GM18909 (cell line): ENCODE measurements around the gene COA8.
"Not testable (repeated sequence)": the region's sequence is repeated elsewhere in the genome, so short reads cannot be mapped to it uniquely, and the experiment has no call there.

Experiments
- ATAC-seq: cut with Tn5 transposase; IDR thresholded peaks from one replicate; pipeline ENCODE4 v1.9.1; 2021; ENCODE audit warnings: mild to moderate bottlenecking; ENCODE audit not compliant: unreplicated experiment, poor library complexity

Gene COA8

GRCh38 chr14:103568952-103569351 lies 6.2 kb downstream of the COA8 start:
- ATAC-seq = no peak

DNA sequence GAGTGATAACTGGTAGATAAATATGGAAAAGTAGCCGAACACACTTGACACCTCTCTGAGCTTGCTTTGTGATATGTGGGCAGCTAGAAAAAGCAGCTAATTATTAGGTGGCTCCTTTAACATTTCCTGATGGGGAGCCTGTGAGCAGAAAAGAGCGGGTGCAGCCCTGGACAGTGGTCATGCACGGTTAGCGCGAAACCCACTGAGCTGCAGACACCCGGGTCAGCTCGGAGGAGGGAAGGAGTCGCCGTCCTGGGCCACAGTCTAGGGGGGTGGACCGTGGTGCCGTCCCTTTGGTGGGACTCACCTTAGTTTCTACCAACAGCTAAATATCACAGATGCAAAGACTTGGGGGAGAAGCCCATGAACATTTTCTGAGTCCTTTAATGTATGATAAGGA lies 6.6 kb downstream of the COA8 start:
- no peak for ATAC-seq

GRCh38 chr14:103574104-103574503 lies 11.3 kb downstream of the COA8 start:
- no peak for ATAC-seq

DNA sequence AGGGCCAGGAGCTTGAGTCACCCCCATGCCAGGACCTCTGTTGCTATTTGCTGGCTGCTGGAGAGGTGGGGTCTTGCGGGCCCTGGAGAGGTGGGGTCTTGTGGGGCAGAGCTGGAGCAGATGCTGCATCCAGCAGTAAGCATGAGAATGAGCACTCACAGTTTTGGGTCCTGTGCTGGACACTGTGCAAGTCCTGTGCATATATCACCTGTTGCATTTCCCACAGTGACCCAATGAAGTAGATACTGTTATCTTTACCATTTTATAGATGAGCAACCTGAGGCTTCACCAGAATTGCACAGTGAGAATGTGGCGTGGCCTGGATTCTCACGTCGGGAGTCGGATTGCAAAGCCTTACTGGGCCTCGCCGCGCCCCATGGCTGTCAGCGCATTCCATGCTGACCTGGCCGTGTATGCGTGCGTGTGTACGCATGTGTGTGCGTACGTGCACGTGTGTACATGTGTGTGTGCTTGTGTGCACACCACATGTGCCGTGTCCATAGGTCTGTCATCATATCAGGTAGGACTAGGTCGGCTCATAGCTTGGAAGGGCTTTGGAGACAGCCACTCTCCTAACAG lies 12.0 kb downstream of the COA8 start:
- ATAC-seq = no peak

DNA sequence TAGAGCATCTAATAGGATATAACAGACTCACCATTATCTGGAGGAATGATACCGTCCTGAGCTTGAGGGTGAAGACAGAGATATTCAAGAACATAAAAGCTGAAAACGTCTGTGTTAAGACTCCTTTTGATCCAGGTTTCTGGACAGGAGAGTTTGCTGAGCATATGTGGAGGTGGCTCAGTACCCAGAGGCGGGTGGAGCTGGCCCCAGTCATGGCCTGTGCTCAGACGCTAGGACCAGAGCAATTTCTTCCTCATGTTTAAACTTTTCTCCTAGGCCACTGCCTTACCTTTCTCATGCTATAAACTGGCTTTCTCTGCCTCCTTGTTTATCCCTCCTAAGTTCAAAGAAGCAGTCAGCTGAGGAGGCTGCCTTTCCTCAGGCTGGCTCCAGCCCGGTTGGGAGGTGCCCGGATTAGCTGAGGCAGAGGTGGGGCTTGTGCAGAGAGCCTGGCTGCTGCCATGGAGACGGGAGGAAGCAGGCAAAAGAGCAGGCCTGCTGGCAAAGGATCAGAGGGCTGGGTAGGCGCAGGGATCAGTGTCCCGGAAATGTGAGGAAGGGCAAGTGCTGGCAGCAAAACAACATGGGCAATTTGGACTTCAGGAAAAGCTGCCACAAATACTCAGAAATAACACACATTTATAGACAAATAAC lies 13.7 kb downstream of the COA8 start:
- no peak for ATAC-seq

DNA sequence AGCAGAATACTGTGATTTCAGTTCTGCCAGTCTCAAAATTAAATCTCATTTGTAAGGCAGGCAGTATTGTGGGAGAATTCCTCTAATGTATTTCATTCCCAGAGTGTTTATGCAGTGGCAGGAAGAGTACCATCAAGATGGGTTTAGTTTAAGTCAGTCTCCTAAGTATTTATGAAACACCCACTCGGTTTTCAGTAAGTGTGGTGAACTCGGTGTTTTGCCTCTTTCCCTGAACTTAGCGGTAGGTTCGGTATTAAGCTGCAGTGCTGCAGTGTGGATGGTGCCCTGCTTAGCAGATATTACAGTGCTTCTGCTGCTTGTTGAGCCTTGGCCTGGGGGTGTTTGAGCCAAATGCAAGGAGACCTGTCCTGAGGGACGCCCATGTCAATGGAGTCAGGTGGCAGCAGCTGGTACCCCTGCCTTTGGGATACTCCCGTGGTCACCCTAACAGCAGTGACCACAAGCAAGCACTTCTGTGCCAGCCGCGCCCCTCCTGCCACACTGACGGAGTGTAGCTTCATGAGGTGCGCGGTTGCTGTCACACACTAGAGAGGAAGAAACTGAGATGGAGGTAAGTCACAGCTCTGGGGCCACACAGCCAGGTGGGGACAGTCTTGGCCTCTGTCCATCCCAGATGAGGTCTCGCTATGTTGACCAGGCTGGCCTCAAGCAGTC lies 15.8 kb downstream of the COA8 start:
- no peak for ATAC-seq

DNA sequence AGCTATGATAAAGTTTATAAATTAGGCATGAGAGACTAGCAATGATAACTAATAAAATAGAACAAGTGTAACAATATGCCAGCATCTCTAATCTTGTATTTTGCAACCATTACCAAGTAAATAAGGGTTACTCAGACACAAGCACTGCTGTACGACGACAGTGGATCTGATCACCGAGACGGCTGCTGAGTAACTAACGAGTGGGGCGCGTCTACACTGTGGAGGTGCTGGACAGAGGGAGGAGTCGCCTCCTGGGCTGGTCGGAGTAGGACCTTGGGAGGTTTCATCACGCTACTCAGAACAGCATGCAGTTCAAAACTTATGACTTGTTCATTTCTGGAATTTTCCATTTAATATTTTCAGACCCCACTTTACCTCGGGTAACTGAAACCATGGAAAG lies 18.4 kb downstream of the COA8 start:
- ATAC-seq = no peak

- no peak for ATAC-seq
These were observed 19.4 kb downstream of the COA8 start for GRCh38 chr14:103581954-103582703.

DNA sequence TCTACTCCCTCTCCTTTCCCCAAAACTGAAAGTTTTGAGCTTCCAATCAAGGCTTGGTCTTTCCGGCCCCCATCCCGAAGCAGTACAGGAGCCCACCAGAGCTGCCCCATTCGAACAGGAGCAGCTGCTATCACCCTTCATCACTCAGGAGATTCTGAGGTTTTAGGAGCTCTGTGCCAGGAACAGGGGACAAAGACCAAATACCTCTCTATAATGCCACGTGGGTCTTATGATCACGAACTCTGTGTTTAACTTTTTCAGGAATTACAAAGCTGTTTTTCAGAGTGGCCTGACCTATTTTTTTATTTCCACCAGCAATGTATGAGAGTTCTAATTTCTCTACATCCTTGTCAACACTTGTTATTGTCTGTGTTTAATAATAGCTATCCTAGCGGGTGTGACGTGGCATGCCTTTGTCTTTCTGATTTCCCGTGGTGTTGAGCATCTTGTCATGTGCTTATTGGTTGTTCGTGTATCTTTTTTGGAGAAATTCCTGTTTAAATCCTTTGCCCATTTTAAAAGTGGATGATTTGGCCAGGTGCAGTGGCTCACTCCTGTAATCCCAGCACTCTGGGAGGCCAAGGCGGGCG lies 21.7 kb downstream of the COA8 start:
- no peak for ATAC-seq

DNA sequence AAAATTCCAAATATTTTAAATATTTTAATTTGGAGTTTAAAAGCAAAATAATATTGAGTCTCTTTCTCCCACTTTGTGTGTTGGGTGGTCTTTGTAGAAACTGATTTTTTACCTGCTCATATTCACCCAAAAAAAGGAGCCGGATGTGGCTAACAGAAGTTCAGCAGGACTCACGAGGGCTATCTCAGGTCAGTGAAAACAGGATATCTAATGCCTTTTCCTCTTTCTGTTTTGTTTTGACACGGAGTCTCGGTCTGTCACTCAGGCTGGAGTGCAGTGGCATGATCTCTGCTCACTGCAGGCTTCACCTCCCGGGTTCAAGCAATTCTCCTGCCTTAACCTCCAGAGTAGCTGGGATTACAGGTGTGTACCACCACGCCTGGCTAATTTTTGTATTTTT lies 30.8 kb downstream of the COA8 start:
- ATAC-seq = peak; percentile 83

- no peak for ATAC-seq
These were observed 31.5 kb downstream of the COA8 start for GRCh38 chr14:103594265-103594664.

GRCh38 chr14:103597623-103598377 lies 35.0 kb downstream of the COA8 start:
- ATAC-seq = no peak

GRCh38 chr14:103600503-103600902 lies 37.7 kb downstream of the COA8 start:
- ATAC-seq = no peak

DNA sequence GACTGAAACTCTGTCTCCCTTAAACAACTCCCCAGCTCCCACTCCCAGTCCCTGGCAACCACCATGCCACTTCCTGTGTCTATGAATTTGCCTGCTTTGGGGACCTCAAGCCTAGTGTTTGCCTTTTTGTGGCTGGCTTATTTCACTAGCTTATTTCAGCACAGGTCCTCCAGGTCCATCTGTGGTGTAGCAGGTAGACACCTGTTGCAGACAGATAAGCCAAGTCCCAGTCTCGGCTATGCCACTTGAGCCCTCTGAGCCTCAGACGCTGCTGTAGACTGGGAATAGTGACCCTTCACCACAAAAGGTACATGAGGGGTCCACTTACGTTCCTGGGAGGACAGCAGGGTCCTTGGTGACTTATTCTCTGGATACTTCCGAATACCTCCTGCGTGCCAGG lies 41.9 kb downstream of the COA8 start:
- no peak for ATAC-seq

DNA sequence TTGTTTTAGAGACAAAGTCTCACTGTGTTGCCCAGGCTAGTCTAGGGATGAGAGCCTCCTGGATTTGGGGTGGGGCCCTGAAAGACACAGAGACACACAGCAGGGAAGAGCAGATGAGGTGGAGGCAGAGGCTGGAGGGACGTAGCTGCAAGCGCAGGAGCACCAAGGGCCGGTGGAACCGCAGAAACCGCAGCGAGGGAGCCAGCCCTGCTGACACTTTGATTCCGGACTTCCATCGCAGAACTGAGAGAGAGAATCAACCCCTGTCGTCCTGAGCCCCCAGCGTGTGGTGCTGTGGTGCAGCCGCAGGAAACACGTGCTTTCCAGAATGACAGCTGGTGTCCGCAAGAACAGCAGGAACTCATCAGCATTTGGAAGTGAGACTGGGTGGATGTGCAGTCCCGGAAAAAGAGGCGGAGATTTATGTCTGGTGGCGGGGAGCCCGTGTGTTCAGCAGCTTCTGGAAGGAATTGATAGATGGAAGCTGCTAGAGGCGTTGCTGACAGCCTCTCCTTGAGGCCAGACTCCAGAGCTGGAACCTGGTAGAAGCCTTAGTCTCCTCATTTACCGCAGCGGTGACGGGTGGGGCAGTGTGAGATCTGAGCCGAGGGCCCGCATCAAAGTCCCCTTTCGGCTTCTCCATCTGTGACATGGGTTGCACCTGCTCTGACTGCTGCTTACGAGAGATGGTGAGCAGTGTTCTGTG lies 44.4 kb downstream of the COA8 start:
- peak; percentile 59 for ATAC-seq

- ATAC-seq = no peak
These were observed 45.1 kb downstream of the COA8 start for GRCh38 chr14:103607822-103608221.

DNA sequence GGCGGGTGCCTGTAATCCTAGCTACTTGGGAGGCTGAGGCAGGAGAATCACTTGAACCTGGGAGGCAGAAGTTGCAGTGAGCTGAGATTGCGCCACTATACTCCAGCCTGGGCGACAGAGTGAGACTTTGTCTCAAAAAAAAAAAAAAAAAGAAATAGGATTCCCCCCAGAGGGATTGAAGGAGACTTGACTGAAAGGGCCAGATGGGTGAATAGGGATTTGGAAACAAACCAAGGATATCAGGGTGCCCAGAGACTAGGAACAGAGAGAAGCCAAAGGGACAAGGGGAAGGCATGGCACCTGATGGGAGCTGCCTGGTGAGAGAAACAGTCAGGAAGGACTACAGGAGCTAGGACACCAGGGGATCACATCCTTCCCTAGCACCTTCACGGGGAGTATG lies 46.3 kb downstream of the COA8 start:
- not testable (repeated sequence) for ATAC-seq

DNA sequence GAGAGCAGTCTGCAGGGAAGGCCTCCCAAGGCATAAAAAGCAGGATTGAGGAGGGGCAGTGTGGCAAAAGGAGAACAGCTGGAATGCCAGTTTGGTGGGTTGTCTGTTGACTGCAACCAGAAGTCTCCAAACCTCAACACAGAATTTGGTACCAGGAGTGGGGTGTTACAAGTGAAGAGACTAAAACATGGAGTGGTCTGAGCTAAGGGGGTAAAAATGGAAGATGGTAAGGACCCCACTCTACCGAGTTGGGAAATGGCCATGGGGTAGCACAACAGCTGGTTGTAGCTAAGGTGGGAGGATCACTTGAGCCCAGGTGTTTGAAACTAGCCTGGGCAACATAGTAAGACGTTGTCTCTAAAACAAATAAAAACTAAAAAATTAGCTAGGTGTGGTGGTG lies 48.5 kb downstream of the COA8 start:
- ATAC-seq = no peak

GRCh38 chr14:103613517-103613916 lies 50.8 kb downstream of the COA8 start:
- no peak for ATAC-seq
